GM23338 (cell line): ENCODE results near the gene STAM2. TPM values are rescaled to one million over a fixed set of nuclear protein-coding genes. Genes with fewer than 3 reads are reported as not detected.

Source experiments
- ATAC-seq: fragments of 200-7000 bp; cut with Tn5 transposase; 3 replicates; pipeline ENCODE4 v1.9.1; 2020
- DNase-seq: peaks from one replicate; pipeline ENCODE4 v3.0.0-alpha.2; 2015; ENCODE audit warnings: low spot score
- H2AFZ ChIP-seq: fragments of 200-600 bp; sonication (generic); 2 replicates; pipeline ENCODE4 v1.8.0; 2016; ENCODE audit warnings: antibody characterized with exemption, mild to moderate bottlenecking, moderate library complexity
- H3F3A ChIP-seq: fragments of 200-600 bp; sonication (generic); replicated peaks from 2 replicates; pipeline ENCODE4 v1.8.0; 2017; ENCODE audit warnings: antibody characterized with exemption, mixed run types, low read depth
- H3K27ac ChIP-seq: fragments of 200-600 bp; sonication (generic); 2 replicates; pipeline ENCODE4 v1.6.1; 2016; ENCODE audit warnings: low read depth
- H3K27me3 ChIP-seq: fragments of 200-600 bp; sonication (generic); 2 replicates; pipeline ENCODE4 v1.8.0; 2016; ENCODE audit warnings: mild to moderate bottlenecking, mixed run types, moderate library complexity; ENCODE audit not compliant: insufficient read depth
- H3K36me3 ChIP-seq: fragments of 200-600 bp; sonication (generic); 2 replicates; pipeline ENCODE4 v1.8.0; 2016; ENCODE audit warnings: mild to moderate bottlenecking; ENCODE audit not compliant: insufficient read depth
- H3K4me1 ChIP-seq: fragments of 200-600 bp; sonication (generic); 2 replicates; pipeline ENCODE4 v1.8.0; 2016; ENCODE audit warnings: mild to moderate bottlenecking, moderate library complexity; ENCODE audit not compliant: insufficient read depth
- H3K4me2 ChIP-seq: fragments of 200-600 bp; sonication (generic); 2 replicates; pipeline ENCODE4 v1.7.1; 2017; ENCODE audit warnings: mixed run types
- H3K4me3 ChIP-seq: fragments of 200-600 bp; sonication (generic); 2 replicates; pipeline ENCODE4 v1.6.1; 2016; ENCODE audit warnings: mixed run types
- H3K79me2 ChIP-seq: fragments of 200-600 bp; sonication (generic); replicated peaks from 2 replicates; pipeline ENCODE4 v1.8.0; 2017; ENCODE audit warnings: mild to moderate bottlenecking; ENCODE audit not compliant: insufficient read depth
- H3K9me2 ChIP-seq: fragments of 200-600 bp; sonication (generic); 2 replicates; pipeline ENCODE4 v1.8.0; 2017; ENCODE audit not compliant: insufficient read depth
- H4K20me1 ChIP-seq: fragments of 200-600 bp; sonication (generic); replicated peaks from 2 replicates; pipeline ENCODE4 v1.8.0; 2017; ENCODE audit warnings: mild to moderate bottlenecking; ENCODE audit not compliant: insufficient read depth
- H3K27ac Mint-ChIP-seq: 2 replicates; pipeline ENCODE4 v1.8.0; 2020; ENCODE audit warnings: inconsistent platforms, mild to moderate bottlenecking, moderate library complexity, mixed read lengths
- H3K27me3 Mint-ChIP-seq: 3 replicates; pipeline ENCODE4 v1.8.0; 2022; ENCODE audit warnings: low read depth, mild to moderate bottlenecking, moderate library complexity, mixed read lengths, inconsistent platforms; ENCODE audit not compliant: insufficient read depth, poor library complexity
- H3K36me3 Mint-ChIP-seq: 3 replicates; pipeline ENCODE4 v1.8.0; 2021; ENCODE audit warnings: low read depth, mild to moderate bottlenecking, inconsistent platforms, moderate library complexity, mixed read lengths
- H3K4me1 Mint-ChIP-seq: 3 replicates; pipeline ENCODE4 v1.8.0; 2020; ENCODE audit warnings: mild to moderate bottlenecking, inconsistent platforms, mixed read lengths
- H3K4me3 Mint-ChIP-seq: 3 replicates; pipeline ENCODE4 v1.8.0; 2021; ENCODE audit warnings: moderate library complexity, mild to moderate bottlenecking, inconsistent platforms, mixed read lengths
- H3K9me3 Mint-ChIP-seq: 3 replicates; pipeline ENCODE4 v1.8.0; 2020; ENCODE audit warnings: moderate library complexity, mild to moderate bottlenecking, inconsistent platforms, mixed read lengths
- CREB1 ChIP-seq: fragments of 250-450 bp; sonication (Bioruptor Pico); IDR thresholded peaks from 2 replicates; pipeline ENCODE4 v1.5.0; 2020; ENCODE audit warnings: low read depth, mild to moderate bottlenecking, moderate library complexity
- CTCF ChIP-seq, 2 experiments: fragments of 200-600 bp in 1 of 2; sonication (generic) in 1 of 2; conservative IDR thresholded peaks; 2 replicates each; pipeline versions ENCODE4 v1.5.1 to v1.6.1; 2016 to 2017; ENCODE audit warnings: antibody characterized with exemption in 2 of 2, low read depth in 2 of 2, mild to moderate bottlenecking in 2 of 2, moderate library complexity in 1 of 2
- EZH2phosphoT487 ChIP-seq: fragments of 200-600 bp; sonication (generic); IDR thresholded peaks from one replicate; pipeline ENCODE4 v1.8.1; 2018; ENCODE audit warnings: antibody characterized with exemption; ENCODE audit not compliant: unreplicated experiment
- JUNB ChIP-seq: IDR thresholded peaks from one replicate; pipeline ENCODE4 v1.6.1; 2016; ENCODE audit warnings: antibody characterized with exemption; ENCODE audit not compliant: unreplicated experiment
- NANOG ChIP-seq: IDR thresholded peaks from 2 replicates; pipeline ENCODE4 v1.6.1; 2016; ENCODE audit warnings: antibody characterized with exemption, borderline replicate concordance
- POLR2AphosphoS5 ChIP-seq: IDR thresholded peaks from 2 replicates; pipeline ENCODE4 v1.6.1; 2016; ENCODE audit warnings: antibody characterized with exemption, low read depth
- STAT1 ChIP-seq: IDR thresholded peaks from one replicate; pipeline ENCODE4 v1.6.1; 2016; ENCODE audit warnings: antibody characterized with exemption; ENCODE audit not compliant: unreplicated experiment
- ZNF114 ChIP-seq: fragments of 250-450 bp; sonication (Bioruptor Pico); IDR thresholded peaks from 2 replicates; pipeline ENCODE4 v1.5.0; 2020; ENCODE audit warnings: mild to moderate bottlenecking, moderate library complexity
- ZNF331 ChIP-seq: fragments of 250-450 bp; sonication (Bioruptor Pico); IDR thresholded peaks from 2 replicates; pipeline ENCODE4 v1.5.0; 2020; ENCODE audit warnings: low read depth, mild to moderate bottlenecking, moderate library complexity
- polyA plus RNA-seq: library from polyadenylated mRNA; unstranded; fragments of >200 nt; fragmentation: Nextera tagmentation; extraction: Ambion mirVana; gene quantifications from 2 replicates; pipeline ENCODE4 v1.2.1, GENCODE V29; 2016
- total RNA-seq: library from RNA; depleted of rRNA; stranded (reverse); fragments of >200 nt; shearing (Covaris generic); gene quantifications from 2 replicates; pipeline ENCODE4 v1.2.3, GENCODE V29; 2014
- TF ChIP-seq, protein P1 (sequence below): IDR thresholded peaks from one replicate; pipeline ENCODE4 v1.6.1; 2018; ENCODE audit warnings: antibody characterized with exemption; ENCODE audit not compliant: unreplicated experiment
- TF ChIP-seq, protein P2 (sequence below): IDR thresholded peaks from 2 replicates; pipeline ENCODE4 v1.6.1; 2016; ENCODE audit warnings: antibody characterized with exemption

The STAM2 gene
- total and polyA plus RNA-seq, 2 experiments from 2014 or later, result 4.6 to 18.2 TPM

- H3K36me3 Mint-ChIP-seq, result no peaks in the 10 kb centered on the region
- peak overlapping the region; percentile 89 for H3K4me3 Mint-ChIP-seq
- H3K27me3 Mint-ChIP-seq, result peaks cover 42% of the 10 kb centered on the region
- H3K9me3 Mint-ChIP-seq, result peaks cover 2% of the 10 kb centered on the region; the same call in 1 of the 3 replicates
- H3K4me1 Mint-ChIP-seq, result peaks cover 12% of the 10 kb centered on the region
- no peak overlapping the region for H3K27ac Mint-ChIP-seq
- Histone ChIP-seq H3K36me3 (no peaks in the 10 kb centered on the region), H3K27me3 (peaks cover 74% of the 10 kb centered on the region), H3K4me1 (peaks cover 4% of the 10 kb centered on the region; the same call in 1 of the 2 replicates), H4K20me1 (no peaks in the 10 kb centered on the region), H3K4me3 (peak overlapping the region; percentile 91), H2AFZ (peak overlapping the region; percentile 90), H3K79me2 (no peaks in the 10 kb centered on the region; the same call in 1 of the 2 replicates), H3K27ac (no peak overlapping the region), H3K4me2 (peak overlapping the region; percentile 93), H3K9me2 (no peaks in the 10 kb centered on the region), H3F3A (no peaks in the 10 kb centered on the region)
- TF ChIP-seq ZNF114 (CRISPR knock-in tag), result no peak
- TF ChIP-seq POLR2AphosphoS5, result no peak
- TF ChIP-seq JUNB, result no peak
- TF ChIP-seq, protein P1, sequence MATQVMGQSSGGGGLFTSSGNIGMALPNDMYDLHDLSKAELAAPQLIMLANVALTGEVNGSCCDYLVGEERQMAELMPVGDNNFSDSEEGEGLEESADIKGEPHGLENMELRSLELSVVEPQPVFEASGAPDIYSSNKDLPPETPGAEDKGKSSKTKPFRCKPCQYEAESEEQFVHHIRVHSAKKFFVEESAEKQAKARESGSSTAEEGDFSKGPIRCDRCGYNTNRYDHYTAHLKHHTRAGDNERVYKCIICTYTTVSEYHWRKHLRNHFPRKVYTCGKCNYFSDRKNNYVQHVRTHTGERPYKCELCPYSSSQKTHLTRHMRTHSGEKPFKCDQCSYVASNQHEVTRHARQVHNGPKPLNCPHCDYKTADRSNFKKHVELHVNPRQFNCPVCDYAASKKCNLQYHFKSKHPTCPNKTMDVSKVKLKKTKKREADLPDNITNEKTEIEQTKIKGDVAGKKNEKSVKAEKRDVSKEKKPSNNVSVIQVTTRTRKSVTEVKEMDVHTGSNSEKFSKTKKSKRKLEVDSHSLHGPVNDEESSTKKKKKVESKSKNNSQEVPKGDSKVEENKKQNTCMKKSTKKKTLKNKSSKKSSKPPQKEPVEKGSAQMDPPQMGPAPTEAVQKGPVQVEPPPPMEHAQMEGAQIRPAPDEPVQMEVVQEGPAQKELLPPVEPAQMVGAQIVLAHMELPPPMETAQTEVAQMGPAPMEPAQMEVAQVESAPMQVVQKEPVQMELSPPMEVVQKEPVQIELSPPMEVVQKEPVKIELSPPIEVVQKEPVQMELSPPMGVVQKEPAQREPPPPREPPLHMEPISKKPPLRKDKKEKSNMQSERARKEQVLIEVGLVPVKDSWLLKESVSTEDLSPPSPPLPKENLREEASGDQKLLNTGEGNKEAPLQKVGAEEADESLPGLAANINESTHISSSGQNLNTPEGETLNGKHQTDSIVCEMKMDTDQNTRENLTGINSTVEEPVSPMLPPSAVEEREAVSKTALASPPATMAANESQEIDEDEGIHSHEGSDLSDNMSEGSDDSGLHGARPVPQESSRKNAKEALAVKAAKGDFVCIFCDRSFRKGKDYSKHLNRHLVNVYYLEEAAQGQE, result no peak
- no peak for TF ChIP-seq ZNF331
- TF ChIP-seq EZH2phosphoT487, result no peak
- TF ChIP-seq CTCF (conservative IDR thresholded peaks at IDR 0.05; ENCODE audit: low read depth in 2 of 2), result no peak
- TF ChIP-seq STAT1, result no peak
- TF ChIP-seq, protein P2, sequence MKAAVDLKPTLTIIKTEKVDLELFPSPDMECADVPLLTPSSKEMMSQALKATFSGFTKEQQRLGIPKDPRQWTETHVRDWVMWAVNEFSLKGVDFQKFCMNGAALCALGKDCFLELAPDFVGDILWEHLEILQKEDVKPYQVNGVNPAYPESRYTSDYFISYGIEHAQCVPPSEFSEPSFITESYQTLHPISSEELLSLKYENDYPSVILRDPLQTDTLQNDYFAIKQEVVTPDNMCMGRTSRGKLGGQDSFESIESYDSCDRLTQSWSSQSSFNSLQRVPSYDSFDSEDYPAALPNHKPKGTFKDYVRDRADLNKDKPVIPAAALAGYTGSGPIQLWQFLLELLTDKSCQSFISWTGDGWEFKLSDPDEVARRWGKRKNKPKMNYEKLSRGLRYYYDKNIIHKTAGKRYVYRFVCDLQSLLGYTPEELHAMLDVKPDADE, result no peak
- no peak for TF ChIP-seq NANOG
- TF ChIP-seq CREB1, result no peak
- ATAC-seq, result no peak
- DNase-seq, result peak; percentile 36
Observed at GRCh38 chr2:152097290-152097800, 78.2 kb downstream of the STAM2 start.
